Measurements from ENCODE around the gene PIEZO1. TPM values are rescaled to one million over a fixed set of nuclear protein-coding genes. Genes with fewer than 3 reads are reported as not detected.

PIEZO1 gene
- total RNA-seq, 1 experiment from 2014 or later: 224 TPM

GRCh38 chr16:88721815-88722755, 62.9 kb downstream of the PIEZO1 start:
- POLR2A ChIA-PET: no interaction called here
- H3K9ac ChIP-seq (ENCODE audit: low read length): no peak overlapping the region
- no peak for ATAC-seq

GRCh38 chr16:88721236-88721635, 63.8 kb downstream of the PIEZO1 start:
- no peaks in the 10 kb centered on the region for H3K9me3 ChIP-seq (ENCODE audit: control insufficient read depth in 1 of 2, insufficient read depth in 1 of 2, low read depth in 1 of 2, low read length in 2 of 2)
- ChIA-PET CTCF (interaction anchor here (2.5 kb wide), 1 partner anchor 16 kb away, joined by 7 read pairs; no protein-coding TSS in a partner anchor), RAD21 (ENCODE audit: low non-redundant PET in 1 of 2, low total read pairs in 2 of 2, uncharacterized antibody in 2 of 2, unreplicated experiment in 2 of 2) (no interaction called here), POLR2A (no interaction called here)
- BruUV-seq (replicated peaks): no TSS peak
- H3K4me2 ChIP-seq (ENCODE audit: low read length): no peak overlapping the region
- no peak overlapping the region for H2AFZ ChIP-seq (ENCODE audit: low read depth, low read length, poor library complexity, severe bottlenecking)
- H3K79me2 ChIP-seq (ENCODE audit: insufficient read depth, low read length): no peaks in the 10 kb centered on the region
- H3K27ac ChIP-seq (ENCODE audit: low read depth, low read length): no peak overlapping the region
- intact Hi-C loops (cut with micrococcal nuclease): no loop called here
- peaks cover 66 to 91% of the 10 kb centered on the region in 2 experiments; a peak in 3 of 4 replicates for H3K36me3 ChIP-seq (ENCODE audit: control insufficient read depth in 1 of 2, insufficient read depth in 2 of 2, low read length in 2 of 2)
- DNase-seq (ENCODE audit: low read depth, low spot score) (no peak), ATAC-seq (no peak)
- H3K9me2 ChIP-seq (ENCODE audit: insufficient read depth): no peaks in the 10 kb centered on the region
- no peak overlapping the region for H3K9ac ChIP-seq (ENCODE audit: low read length)
- H3K4me3 ChIP-seq (replicated peaks in 1 of 2; ENCODE audit: low read depth in 1 of 2, low read length in 2 of 2): no peak overlapping the region
- 0 out of 2 replicates have a peak, but pooled peaks cover 3% of the 10 kb centered on the region for H4K20me1 ChIP-seq (ENCODE audit: insufficient read depth)
- H3K4me1 ChIP-seq (ENCODE audit: control insufficient read depth in 1 of 2, insufficient read depth in 2 of 2, low read length in 2 of 2): no peaks in the 10 kb centered on the region
- TF ChIP-seq ZFX (IDR thresholded peaks at IDR 0.05): no peak
- TF ChIP-seq EGR1 (IDR thresholded peaks at IDR 0.05; ENCODE audit: low read depth): no peak
- no peak for TF ChIP-seq SRF (IDR thresholded peaks at IDR 0.05; ENCODE audit: low read depth)
- TF ChIP-seq RAD21 (IDR thresholded peaks at IDR 0.05; ENCODE audit: low read depth): no peak
- TF ChIP-seq YY1 (IDR thresholded peaks at IDR 0.05; ENCODE audit: extremely low read depth, insufficient replicate concordance, low read depth, low read length): no peak
- no peak for TF ChIP-seq SP1 (IDR thresholded peaks at IDR 0.05; ENCODE audit: low read depth)
- TF ChIP-seq MAX (IDR thresholded peaks at IDR 0.05): no peak
- TF ChIP-seq CTCF (IDR thresholded peaks at IDR 0.05 in 2 of 3, conservative IDR thresholded peaks at IDR 0.05 in 1 of 3; ENCODE audit: borderline replicate concordance in 1 of 3, insufficient read depth in 1 of 3, low read depth in 2 of 3, low read length in 2 of 3): no peak
- no peak for TF ChIP-seq CEBPB (IDR thresholded peaks at IDR 0.05; ENCODE audit: low read depth)
- no peak for TF ChIP-seq JUND (IDR thresholded peaks at IDR 0.05)
- TF ChIP-seq FOSL1 (IDR thresholded peaks at IDR 0.05; ENCODE audit: low read depth): no peak
- no peak for TF ChIP-seq POLR2A (IDR thresholded peaks at IDR 0.05; ENCODE audit: borderline replicate concordance, extremely low read depth, insufficient read depth, insufficient read length)
- TF ChIP-seq EZH2 (IDR thresholded peaks at IDR 0.05): no peak
- H3K27me3 ChIP-seq (ENCODE audit: insufficient read depth, low read length): no peaks in the 10 kb centered on the region

More at GRCh38 chr16:88721815-88722755, 62.9 kb downstream of the PIEZO1 start:
- H3K27ac ChIP-seq (ENCODE audit: low read depth, low read length): no peak overlapping the region; the same call in 1 of the 2 replicates
- no peak overlapping the region for H3K4me3 ChIP-seq (replicated peaks in 1 of 2; ENCODE audit: low read depth in 1 of 2, low read length in 2 of 2)
- ChIA-PET CTCF (interaction anchor here (2.5 kb wide), 1 partner anchor 15 kb away, joined by 7 read pairs; no protein-coding TSS in a partner anchor), RAD21 (ENCODE audit: low non-redundant PET in 1 of 2, low total read pairs in 2 of 2, uncharacterized antibody in 2 of 2, unreplicated experiment in 2 of 2) (no interaction called here)
- no TSS peak for BruUV-seq (replicated peaks)
- no peak for TF ChIP-seq ZFX (IDR thresholded peaks at IDR 0.05)
- no peaks in the 10 kb centered on the region for H3K4me1 ChIP-seq (ENCODE audit: control insufficient read depth in 1 of 2, insufficient read depth in 2 of 2, low read length in 2 of 2)
- DNase-seq (ENCODE audit: low read depth, low spot score): no peak
- intact Hi-C loops (cut with micrococcal nuclease): no loop called here
- no peaks in the 10 kb centered on the region for H3K27me3 ChIP-seq (ENCODE audit: insufficient read depth, low read length)
- H3K79me2 ChIP-seq (ENCODE audit: insufficient read depth, low read length): no peaks in the 10 kb centered on the region
- H3K36me3 ChIP-seq (ENCODE audit: control insufficient read depth in 1 of 2, insufficient read depth in 2 of 2, low read length in 2 of 2): peaks cover 60 to 89% of the 10 kb centered on the region in 2 experiments; a peak in 3 of 4 replicates
- H3K4me2 ChIP-seq (ENCODE audit: low read length): no peak overlapping the region
- H2AFZ ChIP-seq (ENCODE audit: low read depth, low read length, poor library complexity, severe bottlenecking): no peak overlapping the region
- H3K9me2 ChIP-seq (ENCODE audit: insufficient read depth): no peaks in the 10 kb centered on the region
- H3K9me3 ChIP-seq (ENCODE audit: control insufficient read depth in 1 of 2, insufficient read depth in 1 of 2, low read depth in 1 of 2, low read length in 2 of 2): no peaks in the 10 kb centered on the region
- 0 out of 2 replicates have a peak, but pooled peaks cover 3% of the 10 kb centered on the region for H4K20me1 ChIP-seq (ENCODE audit: insufficient read depth)

All from HCT116 (cell line).